ENCODE measurements around the gene PPY.
"Not testable (repeated sequence)": the region's sequence is repeated elsewhere in the genome, so short reads cannot be mapped to it uniquely, and the experiment has no call there.

Gene PPY

DNA sequence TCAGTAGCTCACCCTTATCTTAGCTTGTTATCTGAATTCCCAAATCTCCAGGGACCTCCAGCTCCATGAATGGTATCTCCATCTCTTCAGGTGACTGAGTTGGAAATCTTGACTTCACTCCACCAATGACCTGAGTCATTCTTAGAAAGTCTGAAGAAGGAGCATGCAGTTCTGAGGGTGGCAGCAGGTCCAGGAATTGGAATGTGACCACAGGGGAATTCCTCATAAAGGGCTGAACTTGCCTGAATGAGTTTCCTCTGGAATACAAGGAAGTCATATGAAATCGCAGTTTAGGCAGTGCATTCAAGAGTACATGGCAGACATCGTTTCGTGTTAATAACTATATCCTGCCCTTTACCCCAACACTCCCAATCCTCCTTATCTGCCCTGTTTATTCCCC lies 24.0 kb upstream of the PPY start:
- no peak for DNase-seq

DNA sequence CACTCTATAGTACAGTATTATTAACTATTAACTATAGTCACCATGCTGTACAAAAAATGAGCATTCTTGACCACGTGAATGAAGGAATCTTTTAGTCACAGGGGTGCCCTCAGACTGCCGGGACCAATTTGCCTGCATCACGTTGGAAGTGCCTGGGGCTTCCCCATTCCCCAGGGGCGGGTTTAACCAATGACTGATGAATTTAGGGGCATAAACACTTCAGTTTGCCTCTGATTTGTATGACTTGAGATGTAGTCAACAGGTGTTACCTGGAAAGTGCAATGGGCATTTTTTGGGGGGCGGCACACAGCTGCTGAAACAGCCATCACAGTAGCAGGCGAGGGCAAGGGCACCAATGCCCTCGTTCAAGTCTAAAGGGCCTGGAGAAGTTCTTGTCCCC lies 20.2 kb upstream of the PPY start:
- no peak for DNase-seq

DNA sequence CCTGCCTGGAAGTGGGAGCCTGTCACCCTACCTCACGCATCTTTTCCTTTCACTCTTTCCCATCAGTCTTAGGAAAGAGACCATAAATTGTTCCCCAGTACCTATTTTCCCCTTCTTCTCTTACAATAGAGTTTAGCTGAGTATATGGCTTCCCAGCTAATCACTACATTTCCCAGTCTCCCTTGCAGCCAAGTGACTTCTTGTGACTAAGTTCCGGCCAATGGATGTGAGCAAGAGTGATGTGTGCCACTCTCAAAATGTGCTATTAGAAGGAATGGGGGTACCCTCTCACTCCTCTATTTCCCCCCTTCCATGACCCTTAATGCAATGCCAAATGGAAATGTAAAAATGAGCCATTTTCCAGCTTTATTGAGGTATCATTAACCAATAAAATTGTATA lies 19.7 kb upstream of the PPY start:
- no peak for DNase-seq

DNA sequence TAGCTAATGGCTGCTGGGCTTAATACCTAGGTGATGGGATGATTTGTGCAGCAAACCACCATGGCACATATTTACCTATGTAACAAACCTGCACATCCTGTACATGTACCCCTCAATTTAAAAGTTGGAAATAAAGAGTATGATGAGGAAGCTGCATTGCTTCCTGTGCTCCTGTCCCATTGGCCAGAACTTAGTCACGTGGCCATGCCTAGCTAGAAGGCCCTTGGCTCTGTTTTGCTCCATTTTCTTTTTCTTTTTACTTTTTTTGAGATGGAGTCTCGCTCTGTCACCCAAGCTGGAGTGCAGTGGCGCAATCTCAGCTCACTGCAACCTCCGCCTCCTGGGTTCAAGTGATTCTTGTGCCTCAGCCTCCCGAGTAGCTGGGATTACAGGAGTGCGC lies 19.0 kb upstream of the PPY start:
- not testable (repeated sequence) for DNase-seq

DNA sequence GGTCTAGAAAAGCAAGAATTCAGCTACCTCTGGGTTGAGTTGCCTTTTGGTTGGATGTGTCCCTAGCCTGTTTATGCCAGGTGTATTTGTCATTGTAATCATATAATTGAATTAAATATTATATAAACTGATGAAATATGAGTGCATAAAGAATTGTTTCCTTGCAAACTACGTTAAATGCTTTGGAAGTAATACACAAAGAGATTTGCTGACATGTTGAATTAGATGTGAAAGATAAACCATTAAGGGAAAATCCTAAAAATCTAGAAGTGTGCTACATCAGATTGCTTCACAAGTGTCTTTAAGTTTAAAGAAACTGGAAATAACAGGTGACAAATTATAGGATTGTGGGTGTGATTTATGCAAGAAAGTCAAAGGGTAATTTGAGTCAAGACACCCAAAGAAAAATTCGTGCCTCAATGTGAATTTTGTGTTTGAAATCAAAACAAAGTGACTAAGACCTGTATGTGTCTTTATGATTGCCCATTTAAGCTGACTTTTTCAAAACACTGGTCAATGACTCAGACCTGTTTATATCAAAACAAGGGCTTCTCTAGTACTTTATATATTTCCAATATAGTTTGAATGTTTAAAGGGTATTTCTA lies 16.6 kb upstream of the PPY start:
- no peak for DNase-seq

DNA sequence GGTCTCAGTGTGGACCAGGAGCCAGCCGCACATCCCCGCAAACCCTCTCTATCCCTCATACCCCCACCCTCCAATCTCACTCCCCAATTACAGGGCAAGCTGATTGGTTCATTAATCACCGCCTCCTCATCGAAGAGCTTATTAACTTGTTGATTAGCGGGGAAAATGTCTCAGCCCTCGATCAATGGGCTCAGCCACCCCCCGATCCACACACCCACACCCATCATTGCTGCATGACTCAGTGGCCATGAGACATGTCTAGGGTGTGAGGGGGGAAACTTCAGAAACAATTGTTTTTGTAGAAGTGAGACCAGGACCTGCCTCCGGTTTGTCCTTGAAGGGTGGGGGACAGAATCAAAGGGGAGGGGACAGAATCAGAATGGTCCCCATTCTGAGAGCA lies 13.9 kb upstream of the PPY start:
- no peak for DNase-seq

DNA sequence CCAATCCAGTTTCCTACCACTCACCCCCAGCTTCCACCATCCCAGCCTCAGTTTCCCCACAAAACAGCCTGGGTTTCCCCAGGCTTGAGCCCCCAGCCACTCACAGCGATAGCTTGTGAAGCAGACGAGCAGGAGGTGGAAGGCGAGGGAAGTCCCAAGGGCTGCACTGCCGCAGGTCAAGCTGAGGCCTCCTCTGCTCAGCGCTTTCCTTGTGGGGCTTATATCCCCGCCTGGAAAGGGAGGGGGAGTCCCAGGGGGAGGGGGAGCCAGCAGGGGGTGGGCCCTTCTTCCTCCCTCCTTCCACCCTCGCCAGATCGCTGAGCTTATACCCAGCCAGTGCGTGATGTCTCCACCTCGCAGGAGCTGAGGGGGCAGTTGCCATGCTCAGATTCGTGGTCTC lies 11.5 kb upstream of the PPY start, which contains the start of gene PYY:
PYY (minus strand) TSS at position 195 of the 400 bp plus-strand sequence. CDS start 457 bp downstream, outside the sequence.
- DNase-seq = no peak

DNA sequence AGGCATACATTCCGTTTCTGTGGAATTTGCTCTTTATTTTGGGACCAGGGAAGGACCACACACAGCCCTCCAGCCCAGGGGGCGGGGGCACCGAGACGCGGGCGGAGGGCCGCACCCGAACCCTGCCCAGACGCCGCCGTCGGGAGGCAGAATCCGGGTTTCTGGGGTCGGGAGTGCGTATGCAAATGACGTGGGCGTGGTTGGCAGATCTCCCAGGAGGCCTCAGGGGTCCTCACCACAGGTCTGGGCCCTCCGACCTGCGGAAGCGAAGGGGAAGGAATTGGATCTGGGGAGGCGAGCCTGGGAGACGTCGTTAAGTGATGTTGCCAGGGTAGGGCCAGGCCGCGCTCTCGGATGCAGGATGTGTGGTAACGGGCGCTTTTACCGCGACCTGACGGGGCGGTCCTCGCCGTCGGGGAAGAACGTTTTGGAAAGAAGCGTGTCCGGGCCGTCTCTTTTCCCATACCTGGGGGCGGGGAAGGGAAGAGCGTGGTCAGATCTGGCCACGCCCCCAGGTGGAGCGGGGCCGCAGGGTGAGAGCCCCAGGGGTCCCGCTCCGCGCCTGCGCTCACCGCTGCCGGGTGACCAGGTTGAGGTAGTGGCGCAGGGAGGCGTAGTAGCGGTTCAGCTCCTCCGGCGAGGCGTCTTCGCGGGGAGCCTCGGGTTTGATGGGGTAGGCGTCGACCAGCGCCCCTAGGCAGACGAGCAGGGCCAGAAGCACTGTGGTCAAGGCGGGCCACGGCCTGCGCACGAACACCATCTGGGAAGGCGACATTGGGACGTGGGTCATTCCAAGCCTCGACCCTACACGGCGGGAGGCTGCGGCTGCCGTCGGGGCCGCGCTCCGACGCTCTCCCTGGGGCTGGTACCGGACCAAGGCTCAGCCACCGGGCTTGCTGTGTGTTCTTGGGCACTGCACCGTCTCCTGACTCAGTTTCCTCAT lies 10.7 kb upstream of the PPY start:
- DNase-seq = no peak

DNA sequence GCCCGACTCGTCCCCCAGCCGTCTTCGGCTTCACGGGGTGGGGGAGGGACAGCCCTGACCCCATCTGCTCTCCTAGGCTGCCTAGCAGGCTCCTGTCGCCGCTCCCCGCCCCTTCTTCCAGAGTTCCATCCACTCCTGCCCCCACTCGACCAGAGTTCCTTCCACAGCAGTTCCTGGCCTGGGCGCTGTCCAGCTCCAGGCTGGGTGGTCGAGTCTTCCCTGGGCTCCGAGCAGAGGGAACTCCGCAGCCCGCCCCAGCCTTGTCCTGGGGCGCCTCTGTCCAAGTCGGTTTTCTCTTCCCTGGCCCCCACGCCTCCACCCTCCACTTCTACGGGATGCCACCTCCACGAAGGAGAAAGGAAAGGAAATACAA lies 10.1 kb upstream of the PPY start:
- no peak for DNase-seq

DNA sequence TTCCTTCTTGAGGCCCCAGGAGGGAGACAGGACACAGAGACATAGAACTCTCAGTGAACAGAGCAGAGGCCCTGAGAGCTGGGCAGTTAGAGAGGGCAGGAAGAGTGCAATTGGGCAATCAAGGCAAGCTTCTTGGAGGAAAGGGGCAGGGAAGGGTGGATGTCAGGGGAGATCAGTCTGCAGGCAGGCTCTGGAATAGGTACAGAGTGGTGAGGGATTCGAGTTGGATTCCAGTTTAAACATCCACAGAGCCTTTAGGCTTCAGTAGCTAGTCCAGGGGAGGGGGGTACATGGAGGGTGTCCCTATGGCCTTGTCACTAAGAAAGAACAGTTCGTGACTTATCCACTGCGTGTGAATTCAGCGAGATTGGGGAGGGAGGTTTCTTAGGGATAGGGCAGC lies 9.5 kb upstream of the PPY start:
- no peak for DNase-seq

DNA sequence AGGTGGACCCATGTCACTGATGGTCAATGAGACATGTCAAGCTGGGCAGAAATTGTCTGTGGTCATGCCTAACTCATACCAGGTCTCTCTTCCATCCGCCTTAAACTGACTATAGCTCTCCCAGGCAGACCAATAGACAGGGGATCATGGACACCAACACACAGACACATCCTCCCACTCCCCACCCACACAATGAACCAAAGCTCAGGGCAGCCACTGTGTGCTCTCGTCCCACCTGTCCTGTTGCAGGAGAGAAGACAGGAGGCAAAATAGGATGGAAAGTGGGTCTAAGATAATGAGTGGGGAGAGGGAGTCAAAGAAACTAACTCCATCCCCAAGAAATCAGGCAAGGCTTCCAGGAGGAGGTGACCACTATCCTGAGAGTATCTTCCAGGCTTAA lies 8.3 kb upstream of the PPY start:
- DNase-seq = no peak

DNA sequence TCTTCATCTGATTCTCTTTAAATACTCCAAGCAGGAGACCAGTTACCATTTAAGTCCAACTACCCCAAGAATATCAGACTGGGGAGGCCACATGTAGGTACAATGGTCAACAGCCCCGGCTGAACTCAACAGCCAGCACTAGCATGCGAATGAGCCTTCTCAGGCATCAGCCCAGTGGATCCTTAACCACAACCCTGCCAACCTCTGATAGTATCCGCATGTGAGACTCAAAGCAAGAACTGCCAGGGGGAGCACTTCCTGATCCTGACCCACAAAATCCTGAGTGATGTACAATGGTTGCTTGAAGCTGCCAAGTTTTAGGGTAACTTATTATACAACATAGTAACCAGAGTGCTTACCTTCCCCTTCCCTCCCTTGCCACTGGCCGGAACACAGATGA lies 7.5 kb upstream of the PPY start:
- no peak for DNase-seq

DNA sequence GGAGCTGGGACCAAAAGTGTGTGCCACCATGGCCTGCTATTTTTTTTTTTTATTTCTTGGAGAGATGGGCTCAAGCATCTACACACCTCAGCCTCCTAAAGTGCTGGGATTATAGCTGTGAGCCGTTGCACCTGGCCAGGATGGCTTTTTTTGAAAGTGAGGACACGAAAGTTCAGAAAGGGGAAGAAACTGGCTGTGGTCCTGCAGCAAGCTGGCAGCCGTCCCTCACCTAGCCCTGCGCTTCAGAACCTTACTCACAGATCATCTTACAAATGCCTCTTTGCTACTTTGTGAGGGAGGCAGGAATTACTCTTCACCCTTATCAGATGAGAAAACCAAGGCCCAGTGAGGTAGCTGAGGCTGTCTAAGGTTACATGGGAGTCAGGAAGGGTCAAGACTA lies 4.5 kb upstream of the PPY start:
- DNase-seq = no peak

DNA sequence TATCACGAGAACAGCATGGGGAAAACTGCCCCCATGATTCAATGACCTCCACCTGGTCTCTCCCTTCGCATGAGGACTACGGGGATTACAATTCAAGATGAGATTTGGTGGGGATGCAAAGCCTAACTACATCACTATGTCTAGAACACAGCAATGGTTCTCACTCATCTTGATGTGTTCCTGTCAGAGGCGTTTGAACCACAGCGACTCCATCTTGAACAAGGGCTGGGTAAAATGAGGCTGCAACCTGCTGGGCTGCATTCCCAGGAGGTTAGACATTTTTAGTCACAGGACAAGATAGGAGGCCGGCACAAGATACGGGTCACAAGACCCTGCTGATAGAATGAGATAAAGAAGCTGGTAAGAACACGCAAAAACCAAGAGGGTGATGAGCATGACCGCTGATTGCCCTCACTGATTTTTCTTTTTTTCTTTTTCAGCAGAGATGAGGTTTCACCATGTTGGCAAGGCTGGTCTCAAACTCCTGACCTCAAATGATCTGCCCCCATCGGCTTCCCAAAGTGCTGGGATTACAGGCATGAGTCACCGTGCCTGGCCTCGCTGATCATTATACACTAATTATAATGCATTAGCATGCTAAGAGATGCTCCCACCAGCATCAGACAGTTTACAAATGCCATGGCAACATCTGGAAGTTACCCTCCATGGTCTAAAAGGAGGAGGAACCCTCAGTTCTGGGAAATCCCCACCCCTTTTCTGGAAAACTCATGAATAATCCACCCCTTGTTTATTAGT lies 3.0 kb upstream of the PPY start:
- no peak for DNase-seq

DNA sequence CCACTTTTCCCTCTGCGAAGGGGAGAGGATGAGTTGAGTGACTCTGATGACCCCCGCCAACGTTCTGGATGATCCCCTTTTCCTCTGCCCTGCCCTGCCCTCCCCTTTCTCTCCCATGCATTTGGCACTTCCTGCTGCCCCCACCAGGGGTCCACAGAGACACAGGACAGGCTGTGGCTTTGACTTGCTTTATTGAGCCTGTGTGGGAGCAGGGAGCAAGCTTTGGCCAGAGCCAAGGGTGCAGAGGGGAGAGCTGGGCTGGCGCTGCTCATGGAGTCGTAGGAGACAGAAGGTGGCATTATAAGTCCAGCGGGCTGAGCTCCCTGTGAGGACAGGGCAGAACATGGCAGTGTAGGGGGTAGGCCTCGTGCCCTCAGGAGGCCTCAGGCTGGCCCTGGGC lies 1.6 kb downstream of the PPY start:
- peak in 2 of 51 donors; percentile 2 to 5 for DNase-seq

DNA sequence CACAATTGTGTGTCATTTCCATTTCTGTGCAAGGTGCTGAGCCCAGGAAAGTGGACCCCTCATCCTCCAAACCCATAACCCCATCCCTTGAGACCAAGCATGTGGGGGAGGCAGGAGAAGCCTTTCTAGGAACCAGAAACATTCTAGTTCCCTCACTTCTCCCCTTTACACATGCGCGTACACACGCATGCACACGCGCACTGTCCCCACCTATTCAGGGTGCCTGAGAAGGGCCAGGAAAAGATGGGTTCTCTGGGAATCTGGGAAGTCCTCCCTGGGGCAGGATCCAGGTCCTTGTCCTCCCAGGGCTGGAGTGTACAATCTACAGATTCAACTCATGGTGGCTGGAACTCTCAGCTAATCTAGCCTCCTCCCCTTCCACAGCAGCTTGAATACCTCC lies 2.4 kb downstream of the PPY start:
- DNase-seq = no peak

DNA sequence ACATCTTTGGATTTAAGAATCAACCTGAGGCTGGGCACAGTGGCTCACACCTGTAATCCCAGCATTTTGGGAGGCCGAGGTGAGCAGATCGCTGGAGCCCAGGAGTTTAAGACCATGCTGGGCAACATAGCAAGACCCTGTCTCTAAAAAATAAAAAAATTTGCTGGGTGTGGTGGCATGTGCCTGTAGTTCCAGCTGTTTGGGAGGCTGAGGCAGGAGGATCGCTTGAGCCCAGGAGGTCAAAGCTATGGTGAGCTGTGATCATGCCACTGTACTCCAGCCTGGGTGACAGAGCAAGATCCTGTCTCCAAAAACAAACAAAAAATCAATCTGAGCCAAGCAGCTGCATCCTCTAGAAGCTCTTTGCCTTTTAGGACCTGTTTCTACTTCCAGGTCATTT lies 2.8 kb downstream of the PPY start:
- not testable (repeated sequence) for DNase-seq

DNA sequence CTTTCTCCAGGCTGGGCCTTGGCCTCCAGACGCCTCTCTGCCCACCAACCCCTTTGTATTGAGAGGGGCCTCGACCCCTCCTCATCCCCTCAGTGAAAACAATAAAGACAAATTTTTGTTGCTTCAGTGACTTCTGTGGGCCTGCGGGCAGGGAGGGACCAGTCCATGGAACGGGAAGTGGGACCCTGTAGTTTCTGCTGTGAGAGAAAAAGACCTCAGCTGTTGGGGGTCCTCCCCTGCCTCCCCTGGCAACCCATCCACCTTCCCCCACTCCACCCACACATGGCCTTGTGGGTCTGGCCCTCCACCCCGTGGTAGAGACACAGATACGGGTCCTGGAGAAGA lies 3.5 kb downstream of the PPY start:
- DNase-seq = no peak

DNA sequence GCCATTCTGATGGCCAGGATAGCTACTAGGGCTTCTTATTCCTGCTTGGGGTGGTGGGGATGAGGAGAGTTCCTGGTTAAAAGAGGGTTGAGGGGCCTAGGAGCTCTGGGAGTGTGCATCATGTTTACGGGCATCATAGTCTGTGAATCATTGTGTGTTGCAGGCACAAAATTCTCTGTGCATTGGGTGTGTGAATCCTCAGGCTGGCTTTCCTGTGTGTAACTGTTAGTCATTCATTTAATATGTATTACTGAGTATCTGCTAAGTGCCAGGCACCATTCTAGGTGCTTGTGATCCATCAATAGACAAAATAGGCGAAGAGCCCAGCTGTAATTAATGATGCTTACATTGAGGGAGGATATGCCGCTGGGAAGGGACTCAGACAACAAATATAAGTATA lies 5.8 kb downstream of the PPY start:
- DNase-seq = no peak

DNA sequence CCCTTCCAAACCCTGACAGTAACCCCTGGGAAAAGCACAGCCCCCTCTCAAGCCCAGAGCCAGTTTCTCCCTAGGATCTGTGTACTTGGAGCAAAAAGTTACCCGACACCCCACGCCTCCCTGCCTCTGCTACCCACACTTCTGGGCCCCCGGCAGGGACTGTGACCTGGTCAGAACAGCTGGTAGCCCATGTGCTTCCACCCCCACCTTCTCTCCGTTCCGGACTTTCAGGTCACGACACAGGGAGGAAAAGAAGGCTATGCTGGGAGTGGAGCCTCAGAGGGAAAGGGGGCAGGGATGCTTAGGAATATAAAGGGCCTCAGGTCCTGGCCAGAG lies 6.4 kb downstream of the PPY start:
- DNase-seq = no peak

DNA sequence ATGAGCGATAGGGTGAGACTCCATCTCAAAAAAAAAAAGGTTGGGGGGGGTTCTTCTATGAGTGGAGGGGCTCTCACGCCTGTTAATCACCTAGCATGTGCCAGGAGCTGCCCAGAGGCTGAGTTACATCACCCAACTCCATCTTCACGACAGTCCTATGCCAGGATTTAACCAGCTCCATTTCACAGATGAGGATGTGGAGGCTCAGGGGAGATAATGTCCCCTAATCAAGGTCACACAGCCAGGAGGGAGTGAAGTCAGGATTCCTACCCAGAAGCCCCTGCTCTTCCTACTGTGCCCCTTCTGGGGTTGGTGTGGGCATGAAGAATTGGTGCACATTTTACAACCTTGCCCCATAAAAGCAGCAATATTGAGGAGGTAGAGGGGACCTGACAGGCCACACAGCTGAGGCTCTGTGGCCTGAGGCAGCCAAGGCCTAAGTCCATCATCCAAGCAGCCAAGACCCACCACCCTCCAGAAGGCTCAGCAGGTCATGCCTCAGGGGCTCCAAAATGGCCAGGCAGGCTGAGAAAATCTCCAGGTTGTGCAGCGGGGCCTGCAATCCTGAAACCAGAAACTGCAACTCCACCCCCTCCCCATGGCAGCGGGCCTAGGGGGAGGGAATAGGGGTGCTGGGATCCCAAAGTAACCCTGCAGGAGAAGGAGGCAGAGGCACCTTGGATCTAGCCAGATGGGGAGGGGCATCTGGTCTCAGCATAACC lies 6.9 kb downstream of the PPY start:
- DNase-seq = no peak

DNA sequence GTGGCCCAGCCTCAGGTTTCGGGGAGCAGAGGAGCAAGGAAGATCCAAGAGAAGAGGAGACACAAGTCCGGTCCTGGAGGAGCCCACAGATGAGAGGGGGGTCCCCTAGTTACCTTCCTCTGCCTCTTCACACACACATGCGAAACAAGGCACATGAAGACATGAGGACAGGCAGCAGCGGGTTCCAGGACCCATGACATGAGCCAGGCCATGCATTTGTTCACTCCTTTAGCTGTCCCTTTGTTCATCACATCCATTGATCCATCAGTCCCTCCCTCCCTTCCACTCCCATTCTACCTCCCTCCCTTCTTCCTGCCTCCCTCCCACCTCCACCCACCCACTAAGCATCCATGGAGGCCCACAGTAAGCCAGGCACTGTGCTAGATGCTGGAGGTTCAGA lies 9.4 kb downstream of the PPY start:
- no peak for DNase-seq

Data from hypothalamus (tissue), 51 donors.